PC-3 (cell line): Measurements from ENCODE around the gene FMNL2. TPM values are rescaled to one million over a fixed set of nuclear protein-coding genes. Genes with fewer than 3 reads are reported as not detected.

Experiments used
- ATAC-seq: fragments of 200-7000 bp; cut with Tn5 transposase; 2 replicates; pipeline ENCODE4 v1.9.1; 2020; ENCODE audit warnings: mild to moderate bottlenecking, moderate library complexity
- BruUV-seq: library from RNA; stranded (reverse); fragments of 400-500 nt; replicated peaks from 2 replicates; lab custom pipeline; 2021; lab: Mats Ljungman, UMichigan
- CTCF ChIA-PET: fragments of 300-600 bp; sonication (Branson Sonifier 250); formaldehyde crosslinking; loops from one replicate; lab custom pipeline; 2022; ENCODE audit warnings: antibody characterized with exemption; lab: Charles Lee
- POLR2A ChIA-PET: fragments of 300-600 bp; sonication (Branson Sonifier 250); formaldehyde crosslinking; loops from one replicate; lab custom pipeline; 2022; ENCODE audit warnings: antibody characterized with exemption; ENCODE audit not compliant: unreplicated experiment; lab: Charles Lee
- DNase-seq: peaks from one replicate; pipeline ENCODE4 v3.0.0-alpha.2; 2015
- H2AFZ ChIP-seq: fragments of 300-600 bp; sonication (generic); 2 replicates; pipeline ENCODE4 v1.6.0; 2016; ENCODE audit warnings: antibody characterized with exemption, low read length
- H3F3A ChIP-seq: fragments of 300-600 bp; sonication (generic); one replicate; pipeline ENCODE4 v1.6.0; 2017; ENCODE audit warnings: antibody characterized with exemption, low read length, control low read depth, mild to moderate bottlenecking; ENCODE audit not compliant: unreplicated experiment
- H3K27ac ChIP-seq: fragments of 300-600 bp; sonication (generic); 2 replicates; pipeline ENCODE4 v1.5.1; 2016; ENCODE audit warnings: mild to moderate bottlenecking, low read length
- H3K27me3 ChIP-seq: fragments of 300-600 bp; sonication (generic); 2 replicates; pipeline ENCODE4 v1.6.1; 2016; ENCODE audit warnings: low read length, mixed read lengths
- H3K36me3 ChIP-seq: fragments of 300-600 bp; sonication (generic); 2 replicates; pipeline ENCODE4 v1.6.1; 2016; ENCODE audit warnings: low read depth, mixed run types, low read length, mixed read lengths
- H3K4me1 ChIP-seq: fragments of 300-600 bp; sonication (generic); 2 replicates; pipeline ENCODE4 v1.5.1; 2016; ENCODE audit warnings: low read length; ENCODE audit not compliant: insufficient read depth
- H3K4me2 ChIP-seq: fragments of 300-600 bp; sonication (generic); 2 replicates; pipeline ENCODE4 v1.6.0; 2016; ENCODE audit warnings: low read length
- H3K4me3 ChIP-seq: fragments of 300-600 bp; sonication (generic); 2 replicates; pipeline ENCODE4 v1.5.1; 2016; ENCODE audit warnings: mild to moderate bottlenecking, low read length, mixed read lengths
- H3K79me2 ChIP-seq: fragments of 300-600 bp; sonication (generic); 2 replicates; pipeline ENCODE4 v1.6.1; 2017; ENCODE audit warnings: low read length, mixed read lengths
- H3K9ac ChIP-seq: fragments of 300-600 bp; sonication (generic); 2 replicates; pipeline ENCODE4 v1.6.0; 2016; ENCODE audit warnings: mild to moderate bottlenecking, low read length
- H3K9me2 ChIP-seq: fragments of 300-600 bp; sonication (generic); replicated peaks from 2 replicates; pipeline ENCODE4 v1.6.1; 2016; ENCODE audit warnings: mixed run types, low read length, mixed read lengths
- H3K9me3 ChIP-seq: fragments of 300-600 bp; sonication (generic); 2 replicates; pipeline ENCODE4 v1.6.1; 2016; ENCODE audit warnings: low read length, mixed read lengths
- H4K20me1 ChIP-seq: fragments of 300-600 bp; sonication (generic); 2 replicates; pipeline ENCODE4 v1.6.1; 2016; ENCODE audit warnings: low read length, mixed read lengths
- CTCF ChIP-seq: fragments of 300-600 bp; sonication (generic); conservative IDR thresholded peaks from 2 replicates; pipeline ENCODE4 v1.5.1; 2017; ENCODE audit warnings: antibody characterized with exemption, low read depth, mild to moderate bottlenecking, low read length
- EZH2 ChIP-seq: fragments of 300-600 bp; sonication (generic); IDR thresholded peaks from one replicate; pipeline ENCODE4 v1.6.1; 2017; ENCODE audit warnings: antibody characterized with exemption, mild to moderate bottlenecking, low read length; ENCODE audit not compliant: unreplicated experiment
- EZH2phosphoT487 ChIP-seq: fragments of 300-600 bp; sonication (generic); IDR thresholded peaks from 2 replicates; pipeline ENCODE4 v1.6.1; 2018; ENCODE audit warnings: mild to moderate bottlenecking, antibody characterized with exemption, low read length, borderline replicate concordance
- intact Hi-C: fragments of 100-400 bp; cut with micrococcal nuclease; formaldehyde crosslinking; loops from 2 replicates; pipeline ENCODE4 v1.9.0; 2023
- total RNA-seq: library from RNA; depleted of rRNA; stranded (reverse); fragments of >200 nt; gene quantifications from 2 replicates; pipeline ENCODE4 v1.2.3, GENCODE V29; 2014

Gene FMNL2
- total RNA-seq, 1 experiment from 2014 or later = 15.8 TPM

- H3K79me2 ChIP-seq = no peaks in the 10 kb centered on the region
- no peaks in the 10 kb centered on the region for H3F3A ChIP-seq
- no peak overlapping the region for H3K4me2 ChIP-seq
- CTCF ChIA-PET = no interaction called here
- H3K9me3 ChIP-seq = no peaks in the 10 kb centered on the region
- TF ChIP-seq EZH2 (no peak), EZH2phosphoT487 (no peak), CTCF (no peak)
- BruUV-seq = no TSS peak
- H3K27ac ChIP-seq = no peak overlapping the region
- H3K36me3 ChIP-seq = no peaks in the 10 kb centered on the region
- no peaks in the 10 kb centered on the region for H4K20me1 ChIP-seq
- POLR2A ChIA-PET = no interaction called here
- ATAC-seq (no peak), DNase-seq (no peak)
- intact Hi-C loops = no loop called here
- H3K9me2 ChIP-seq = no peaks in the 10 kb centered on the region
- no peak overlapping the region for H2AFZ ChIP-seq
- H3K9ac ChIP-seq = no peak overlapping the region
- H3K4me3 ChIP-seq = no peak overlapping the region
- no peaks in the 10 kb centered on the region for H3K27me3 ChIP-seq
- H3K4me1 ChIP-seq = no peaks in the 10 kb centered on the region
These were observed 272.0 kb downstream of the FMNL2 start for GRCh38 chr2:152606941-152607340.

GRCh38 chr2:152607793-152608300, 272.9 kb downstream of the FMNL2 start:
- Histone ChIP-seq H3K36me3 (no peaks in the 10 kb centered on the region), H3K9me3 (no peaks in the 10 kb centered on the region), H3K4me2 (no peak overlapping the region), H4K20me1 (no peaks in the 10 kb centered on the region), H3K9me2 (no peaks in the 10 kb centered on the region), H3K9ac (no peak overlapping the region), H3K27ac (no peak overlapping the region), H3K4me1 (no peaks in the 10 kb centered on the region), H3K27me3 (no peaks in the 10 kb centered on the region), H3F3A (no peaks in the 10 kb centered on the region), H2AFZ (no peak overlapping the region), H3K4me3 (no peak overlapping the region), H3K79me2 (no peaks in the 10 kb centered on the region)
- no TSS peak for BruUV-seq
- DNase-seq (no peak), ATAC-seq (no peak)
- CTCF ChIA-PET = no interaction called here
- intact Hi-C loops = no loop called here
- POLR2A ChIA-PET = no interaction called here
- no peak for TF ChIP-seq CTCF
- TF ChIP-seq EZH2 = no peak
- TF ChIP-seq EZH2phosphoT487 = no peak

GRCh38 chr2:152609154-152609553, 274.2 kb downstream of the FMNL2 start:
- no TSS peak for BruUV-seq
- H3K9ac ChIP-seq = no peak overlapping the region
- no peak for DNase-seq
- TF ChIP-seq CTCF = no peak
- no peak for TF ChIP-seq EZH2phosphoT487
- TF ChIP-seq EZH2 = no peak
- H3K27ac ChIP-seq = no peak overlapping the region
- intact Hi-C loops = no loop called here
- H2AFZ ChIP-seq = no peak overlapping the region
- H3K9me3 ChIP-seq = no peaks in the 10 kb centered on the region
- no peak overlapping the region for H3K4me3 ChIP-seq
- peaks cover 3% of the 10 kb centered on the region for H3K4me1 ChIP-seq
- no peak overlapping the region for H3K4me2 ChIP-seq
- no peaks in the 10 kb centered on the region for H4K20me1 ChIP-seq
- H3K27me3 ChIP-seq = no peaks in the 10 kb centered on the region
- H3K9me2 ChIP-seq = no peaks in the 10 kb centered on the region
- ChIA-PET CTCF (no interaction called here), POLR2A (no interaction called here)
- H3F3A ChIP-seq = no peaks in the 10 kb centered on the region
- no peaks in the 10 kb centered on the region for H3K79me2 ChIP-seq
- H3K36me3 ChIP-seq = no peaks in the 10 kb centered on the region
- ATAC-seq = no peak
